ENCODE data around the gene CCDC177. TPM values are rescaled to one million over a fixed set of nuclear protein-coding genes. Genes with fewer than 3 reads are reported as not detected.

The CCDC177 gene
- total and polyA plus RNA-seq, 9 of the 15 experiments (the other 6 are each of a cell fraction or from before 2014, with no cell fraction given): not detected

- TF ChIP-seq BCLAF1 (IDR thresholded peaks at IDR 0.05; ENCODE audit: borderline replicate concordance in 1 of 2, control insufficient read depth in 1 of 2, low read depth in 2 of 2, low read length in 1 of 2) (no peak), MLLT1 (IDR thresholded peaks at IDR 0.05) (no peak), ASH1L (IDR thresholded peaks at IDR 0.05; ENCODE audit: borderline replicate concordance, low read depth, partially characterized antibody) (no peak), CEBPG (CRISPR knock-in tag; IDR thresholded peaks at IDR 0.05) (peak; percentile 78), CEBPG (tag; conservative IDR thresholded peaks at IDR 0.05 in 1 of 2, IDR thresholded peaks at IDR 0.05 in 1 of 2) (peak; percentile 72 to 83), NR2C2 (CRISPR knock-in tag; IDR thresholded peaks at IDR 0.05) (peak; percentile 54; the same call in 1 of the 2 replicates), NR2C2 (tag; IDR thresholded peaks at IDR 0.05) (peak; percentile 74), CHD4 (IDR thresholded peaks at IDR 0.05; ENCODE audit: insufficient read depth, insufficient replicate concordance, low read depth, low read length, poor library complexity, severe bottlenecking) (no peak), RNF219 (CRISPR knock-in tag; IDR thresholded peaks at IDR 0.05) (no peak), BCOR (IDR thresholded peaks at IDR 0.05) (no peak), ZNF75A (CRISPR knock-in tag; IDR thresholded peaks at IDR 0.05) (no peak), RBFOX2 (IDR thresholded peaks at IDR 0.05; ENCODE audit: low read depth, low read length) (no peak), UBTF (IDR thresholded peaks at IDR 0.05; ENCODE audit: borderline replicate concordance in 1 of 2, low read depth in 2 of 2, low read length in 2 of 2) (no peak), RFX1 (IDR thresholded peaks at IDR 0.05) (peak; percentile 55), ZNF507 (tag; conservative IDR thresholded peaks at IDR 0.05) (no peak), MTF1 (CRISPR knock-in tag; IDR thresholded peaks at IDR 0.05; ENCODE audit: borderline replicate concordance) (no peak)
These were observed 31.9 kb upstream of the CCDC177 start (continued) for GRCh38 chr14:69606258-69607184.
